ENCODE data around the gene SYTL2.

DNA sequence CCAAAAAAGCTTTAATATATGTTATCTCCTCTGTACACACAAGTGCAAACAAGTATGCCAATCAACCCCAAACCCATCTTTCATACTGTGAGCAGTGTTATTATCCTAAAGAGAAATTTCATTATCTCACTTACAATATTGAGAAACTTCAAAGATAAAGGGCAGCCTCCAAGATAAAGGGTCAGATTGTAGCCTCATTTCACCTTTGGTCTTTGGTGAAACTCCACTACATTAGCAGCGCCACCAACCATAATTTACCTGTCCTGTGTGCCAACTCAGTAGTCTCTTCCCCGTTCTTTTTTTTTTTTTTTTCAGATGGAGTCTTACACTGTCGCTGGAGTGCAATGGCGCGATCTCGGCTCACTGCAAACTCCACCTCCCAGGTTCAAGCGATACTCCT lies 9.4 kb downstream of the SYTL2 start:
- TF ChIP-seq, protein P1, sequence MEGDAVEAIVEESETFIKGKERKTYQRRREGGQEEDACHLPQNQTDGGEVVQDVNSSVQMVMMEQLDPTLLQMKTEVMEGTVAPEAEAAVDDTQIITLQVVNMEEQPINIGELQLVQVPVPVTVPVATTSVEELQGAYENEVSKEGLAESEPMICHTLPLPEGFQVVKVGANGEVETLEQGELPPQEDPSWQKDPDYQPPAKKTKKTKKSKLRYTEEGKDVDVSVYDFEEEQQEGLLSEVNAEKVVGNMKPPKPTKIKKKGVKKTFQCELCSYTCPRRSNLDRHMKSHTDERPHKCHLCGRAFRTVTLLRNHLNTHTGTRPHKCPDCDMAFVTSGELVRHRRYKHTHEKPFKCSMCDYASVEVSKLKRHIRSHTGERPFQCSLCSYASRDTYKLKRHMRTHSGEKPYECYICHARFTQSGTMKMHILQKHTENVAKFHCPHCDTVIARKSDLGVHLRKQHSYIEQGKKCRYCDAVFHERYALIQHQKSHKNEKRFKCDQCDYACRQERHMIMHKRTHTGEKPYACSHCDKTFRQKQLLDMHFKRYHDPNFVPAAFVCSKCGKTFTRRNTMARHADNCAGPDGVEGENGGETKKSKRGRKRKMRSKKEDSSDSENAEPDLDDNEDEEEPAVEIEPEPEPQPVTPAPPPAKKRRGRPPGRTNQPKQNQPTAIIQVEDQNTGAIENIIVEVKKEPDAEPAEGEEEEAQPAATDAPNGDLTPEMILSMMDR (IDR thresholded peaks at IDR 0.05), result no peak
- no peak for TF ChIP-seq POLR2A (IDR thresholded peaks at IDR 0.05)

Measured in vagina (tissue), 2 donors.